ENCODE results near the gene NHSL1. TPM values are rescaled to one million over a fixed set of nuclear protein-coding genes. Genes with fewer than 3 reads are reported as not detected.
A peak's percentile ranks its signal among the peaks of the same experiment; 100 is the strongest.
"Not testable (repeated sequence)": the region's sequence is repeated elsewhere in the genome, so short reads cannot be mapped to it uniquely, and the experiment has no call there.

NHSL1 gene
- total RNA-seq, 3 donors from 2014 or later = 53.1 to 155 (median 107) TPM

DNA sequence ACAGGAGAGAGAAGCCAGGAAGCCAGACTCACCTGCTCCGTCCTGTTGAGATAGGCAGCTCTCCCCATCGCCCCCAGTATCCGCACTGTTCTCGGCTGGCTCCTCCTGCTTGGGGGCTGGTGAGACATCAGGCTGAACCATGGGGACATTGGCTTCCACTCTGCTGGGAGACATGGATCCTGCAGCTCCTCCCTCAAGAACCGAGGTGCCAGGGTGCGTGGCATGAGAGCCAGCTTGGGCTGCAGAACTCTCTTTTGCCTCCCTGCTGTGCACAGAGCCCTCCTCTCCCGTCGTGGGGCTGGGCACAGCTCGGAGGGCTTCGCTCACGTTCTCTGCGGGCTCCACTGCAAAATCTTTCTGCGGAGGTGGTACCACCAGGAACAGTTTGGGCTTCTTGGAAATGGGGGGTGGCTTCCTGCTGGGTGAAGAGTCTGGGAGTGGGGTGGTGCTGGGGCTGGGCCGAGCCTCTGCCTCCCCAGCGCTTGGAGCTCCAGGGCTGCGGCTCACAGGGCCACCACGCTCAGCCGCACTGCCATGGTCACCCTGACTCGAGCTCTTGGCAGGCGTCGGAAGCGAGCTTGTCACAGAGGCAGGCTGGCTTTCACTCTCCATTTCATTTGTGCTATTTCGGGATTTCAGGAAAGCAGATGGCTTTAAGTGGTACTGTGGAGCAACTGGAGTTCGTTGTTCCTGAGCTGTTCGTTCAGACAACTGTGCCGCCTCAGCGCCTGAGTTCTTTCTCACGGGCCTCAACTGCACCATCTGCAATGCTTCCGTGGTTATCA lies 68.7 kb downstream of the NHSL1 start:
- TF ChIP-seq, protein P1, sequence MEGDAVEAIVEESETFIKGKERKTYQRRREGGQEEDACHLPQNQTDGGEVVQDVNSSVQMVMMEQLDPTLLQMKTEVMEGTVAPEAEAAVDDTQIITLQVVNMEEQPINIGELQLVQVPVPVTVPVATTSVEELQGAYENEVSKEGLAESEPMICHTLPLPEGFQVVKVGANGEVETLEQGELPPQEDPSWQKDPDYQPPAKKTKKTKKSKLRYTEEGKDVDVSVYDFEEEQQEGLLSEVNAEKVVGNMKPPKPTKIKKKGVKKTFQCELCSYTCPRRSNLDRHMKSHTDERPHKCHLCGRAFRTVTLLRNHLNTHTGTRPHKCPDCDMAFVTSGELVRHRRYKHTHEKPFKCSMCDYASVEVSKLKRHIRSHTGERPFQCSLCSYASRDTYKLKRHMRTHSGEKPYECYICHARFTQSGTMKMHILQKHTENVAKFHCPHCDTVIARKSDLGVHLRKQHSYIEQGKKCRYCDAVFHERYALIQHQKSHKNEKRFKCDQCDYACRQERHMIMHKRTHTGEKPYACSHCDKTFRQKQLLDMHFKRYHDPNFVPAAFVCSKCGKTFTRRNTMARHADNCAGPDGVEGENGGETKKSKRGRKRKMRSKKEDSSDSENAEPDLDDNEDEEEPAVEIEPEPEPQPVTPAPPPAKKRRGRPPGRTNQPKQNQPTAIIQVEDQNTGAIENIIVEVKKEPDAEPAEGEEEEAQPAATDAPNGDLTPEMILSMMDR (IDR thresholded peaks at IDR 0.05) = no peak

DNA sequence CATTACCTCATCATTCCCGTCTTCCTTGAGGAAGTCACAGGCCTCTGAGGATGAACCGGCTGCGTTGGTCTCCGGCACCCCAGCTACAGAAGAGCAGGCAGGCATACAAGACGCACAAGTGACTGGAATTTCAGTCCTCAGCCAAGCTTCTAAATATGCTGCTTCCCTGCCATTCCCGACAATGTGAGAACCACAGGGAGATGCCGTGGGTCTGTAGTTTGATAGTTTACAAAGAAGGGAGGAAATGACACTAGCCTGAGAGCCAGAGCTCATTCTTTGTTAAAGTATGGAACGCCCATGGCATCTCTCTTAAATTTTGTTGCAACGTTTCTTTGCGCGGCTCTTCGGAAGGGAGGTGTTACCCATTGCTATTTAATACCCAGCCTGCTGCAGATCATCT lies 69.5 kb downstream of the NHSL1 start:
- TF ChIP-seq, protein P1 (IDR thresholded peaks at IDR 0.05) = no peak
- intact Hi-C loops (cut with DNase I, micrococcal nuclease) = loop anchor here (5.0 to 10.0 kb wide), 4 partner anchors 78 to 163 kb away; no protein-coding TSS in a partner anchor
- Histone ChIP-seq H3K4me1 (ENCODE audit: low read depth) (peaks cover 3% of the 10 kb centered on the region), H3K4me3 (no peak overlapping the region), H3K9me3 (no peaks in the 10 kb centered on the region), H3K36me3 (ENCODE audit: low read depth) (no peaks in the 10 kb centered on the region)
- DNase-seq (no peak), ATAC-seq (no peak)

More for the DNA sequence above, 68.7 kb downstream of the NHSL1 start:
- ATAC-seq (peak; percentile 5), DNase-seq (no peak)
- Histone ChIP-seq H3K4me1 (ENCODE audit: low read depth) (peaks cover 3% of the 10 kb centered on the region), H3K36me3 (ENCODE audit: low read depth) (no peaks in the 10 kb centered on the region), H3K9me3 (no peaks in the 10 kb centered on the region), H3K4me3 (no peak overlapping the region)
- intact Hi-C loops (cut with DNase I, micrococcal nuclease) = no loop called here

DNA sequence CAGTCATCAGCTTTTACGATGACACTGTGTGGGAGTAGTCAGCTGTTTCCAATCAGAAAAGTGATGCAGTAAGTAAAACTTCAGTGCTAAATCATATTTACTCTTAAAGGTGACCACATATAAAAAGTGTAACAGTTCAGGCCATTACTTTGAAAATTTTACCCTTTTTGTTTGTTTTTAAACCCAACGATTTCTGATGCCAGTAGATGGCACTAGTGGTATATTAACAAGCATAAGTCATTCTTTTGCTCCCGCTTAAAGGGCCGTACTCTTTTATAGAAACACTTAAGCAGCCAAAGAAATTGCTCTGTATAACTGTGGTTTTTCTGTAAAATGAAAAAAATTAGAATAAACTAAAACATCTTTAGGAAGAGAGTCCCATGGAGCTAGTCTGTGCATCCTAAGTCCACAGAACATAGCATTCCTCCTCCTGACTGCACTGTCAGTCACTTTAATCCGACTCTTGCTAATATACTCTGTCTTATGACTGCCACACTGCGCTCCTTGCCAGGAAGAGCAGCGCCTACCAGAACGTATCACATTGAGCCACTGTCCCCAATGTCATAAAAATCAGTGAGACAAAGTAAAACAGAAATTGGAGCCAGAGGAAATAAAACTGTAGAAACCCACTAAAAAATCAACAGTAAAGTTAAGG lies 70.2 kb downstream of the NHSL1 start:
- intact Hi-C loops (cut with DNase I, micrococcal nuclease) = loop anchor here (5.0 to 10.0 kb wide), 4 partner anchors 78 to 163 kb away; no protein-coding TSS in a partner anchor
- DNase-seq (peak in 1 of 3 donors; percentile 66), ATAC-seq (peak; percentile 62)
- Histone ChIP-seq H3K4me1 (ENCODE audit: low read depth) (peaks cover 3% of the 10 kb centered on the region), H3K36me3 (ENCODE audit: low read depth) (no peaks in the 10 kb centered on the region), H3K4me3 (no peak overlapping the region), H3K9me3 (no peaks in the 10 kb centered on the region)
- TF ChIP-seq, protein P1 (IDR thresholded peaks at IDR 0.05) = no peak

DNA sequence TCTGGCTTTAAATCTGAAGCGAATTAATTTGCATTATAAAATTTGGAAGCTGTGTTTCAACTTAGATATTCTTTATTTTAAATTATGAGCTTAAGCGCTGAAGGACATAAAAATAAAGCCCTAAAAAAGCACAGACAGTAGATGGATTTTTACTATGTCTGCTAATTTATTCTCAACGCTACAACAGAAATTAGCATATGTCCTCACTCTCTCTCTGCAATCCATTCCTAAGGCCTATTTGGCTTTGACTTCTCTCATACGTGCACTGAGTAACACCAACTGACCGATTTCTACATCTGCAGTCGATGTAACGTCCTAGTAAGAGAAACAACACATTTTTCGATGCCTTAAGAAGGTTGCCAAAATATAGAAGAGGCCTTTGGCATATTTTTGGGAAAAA lies 71.6 kb downstream of the NHSL1 start:
- Histone ChIP-seq H3K4me3 (no peak overlapping the region), H3K4me1 (ENCODE audit: low read depth) (peaks cover 3% of the 10 kb centered on the region), H3K36me3 (ENCODE audit: low read depth) (no peaks in the 10 kb centered on the region), H3K9me3 (no peaks in the 10 kb centered on the region)
- ATAC-seq = no peak
- intact Hi-C loops (cut with DNase I, micrococcal nuclease) = loop anchor here (5.0 to 10.0 kb wide), 4 partner anchors 80 to 165 kb away; no protein-coding TSS in a partner anchor
- TF ChIP-seq, protein P1 (IDR thresholded peaks at IDR 0.05) = no peak
- no peak for DNase-seq

DNA sequence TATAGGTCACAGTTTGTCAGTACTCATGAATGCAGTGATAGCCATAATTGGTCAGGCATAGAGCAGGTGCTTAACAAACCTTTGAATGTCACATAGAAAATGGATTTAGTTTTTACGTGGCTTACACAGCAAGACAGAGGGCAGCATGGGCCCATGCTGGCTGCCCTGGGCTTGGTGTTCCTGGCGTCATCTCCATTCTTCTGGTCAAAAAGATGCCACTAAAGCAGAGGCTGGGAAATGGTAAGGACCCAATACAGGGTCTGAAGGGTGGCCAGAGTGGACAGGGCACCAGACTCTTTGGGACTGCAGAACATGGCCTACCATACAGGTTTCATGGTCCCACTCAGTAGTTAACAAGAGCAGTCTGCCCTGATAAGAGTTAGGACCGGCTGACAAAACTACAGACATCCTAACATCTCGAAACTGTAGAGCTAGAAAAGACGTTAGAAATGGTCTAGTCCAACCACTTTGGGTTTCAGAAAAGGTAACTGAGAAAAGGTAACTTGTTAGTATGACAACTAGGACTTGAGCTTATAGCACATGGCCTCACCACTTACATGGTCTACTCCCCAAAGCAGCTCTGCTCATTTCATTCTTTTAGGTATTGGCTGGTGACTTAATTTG lies 72.7 kb downstream of the NHSL1 start:
- TF ChIP-seq, protein P1 (IDR thresholded peaks at IDR 0.05) = no peak
- Histone ChIP-seq H3K4me1 (ENCODE audit: low read depth) (peaks cover 3% of the 10 kb centered on the region), H3K4me3 (no peak overlapping the region), H3K36me3 (ENCODE audit: low read depth) (no peaks in the 10 kb centered on the region), H3K9me3 (no peaks in the 10 kb centered on the region)
- DNase-seq (no peak), ATAC-seq (no peak)
- intact Hi-C loops (cut with DNase I, micrococcal nuclease) = loop anchor here (5.0 to 10.0 kb wide), 4 partner anchors 81 to 166 kb away; no protein-coding TSS in a partner anchor

DNA sequence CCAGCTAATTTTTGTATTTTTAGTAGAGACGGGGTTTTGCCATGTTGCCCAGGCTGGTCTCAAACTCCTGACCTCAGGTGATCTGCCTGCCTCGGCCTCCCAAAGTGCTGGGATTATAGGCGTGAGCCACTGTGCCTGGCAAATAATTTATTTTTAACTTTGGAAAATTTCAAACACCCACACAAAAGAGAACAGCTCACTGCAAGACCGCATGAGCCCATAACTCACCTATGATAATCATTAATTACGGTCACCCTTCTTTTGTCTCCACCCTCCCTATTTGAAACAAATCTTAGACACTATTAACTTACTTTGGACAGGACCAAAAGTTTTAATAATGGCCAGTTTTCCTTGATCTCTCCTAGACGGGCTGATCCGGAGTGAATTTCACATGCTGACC lies 74.0 kb downstream of the NHSL1 start:
- not testable (repeated sequence) for DNase-seq; H3K9me3 ChIP-seq; H3K4me3 ChIP-seq; H3K4me1 ChIP-seq (ENCODE audit: low read depth); H3K36me3 ChIP-seq (ENCODE audit: low read depth); ATAC-seq
- intact Hi-C loops (cut with DNase I, micrococcal nuclease) = loop anchor here (5.0 to 10.0 kb wide), 4 partner anchors 82 to 167 kb away; no protein-coding TSS in a partner anchor

All from mucosa of descending colon (tissue), 3 donors.